Panc1 (cell line): ENCODE measurements around the gene OR9Q1. TPM values are rescaled to one million over a fixed set of nuclear protein-coding genes. Genes with fewer than 3 reads are reported as not detected.

ENCODE experiments used
- ATAC-seq: fragments of 200-7000 bp; cut with Tn5 transposase; 2 replicates; pipeline ENCODE4 v1.9.1; 2020; ENCODE audit warnings: mild to moderate bottlenecking, moderate library complexity
- BruUV-seq: library from RNA; stranded (reverse); fragments of 400-500 nt; replicated peaks from 2 replicates; lab custom pipeline; 2021; lab: Mats Ljungman, UMichigan
- CTCF ChIA-PET: fragments of 300-600 bp; sonication (Branson Sonifier 250); formaldehyde crosslinking; loops from one replicate; lab custom pipeline; 2022; ENCODE audit warnings: antibody characterized with exemption; lab: Charles Lee
- POLR2A ChIA-PET: fragments of 300-600 bp; sonication (Branson Sonifier 250); formaldehyde crosslinking; loops from one replicate; lab custom pipeline; 2022; ENCODE audit warnings: antibody characterized with exemption; lab: Charles Lee
- DNase-seq: peaks from one replicate; pipeline ENCODE4 v3.0.0-alpha.2; 2010; ENCODE audit warnings: low read depth, low spot score
- H3K27ac ChIP-seq: 2 replicates; pipeline ENCODE4 v1.5.1; 2011; ENCODE audit warnings: mild to moderate bottlenecking, low read length, inconsistent platforms
- H3K27me3 ChIP-seq: fragments of 200-500 bp; sonication (Bioruptor generic); 2 replicates; pipeline ENCODE4 v1.6.0; 2014; ENCODE audit warnings: low read length, inconsistent platforms; ENCODE audit not compliant: control insufficient read depth, insufficient read depth
- H3K36me3 ChIP-seq: fragments of 200-500 bp; sonication (Bioruptor generic); 2 replicates; pipeline ENCODE4 v1.5.1; 2014; ENCODE audit warnings: inconsistent platforms, mild to moderate bottlenecking, low read length, moderate library complexity; ENCODE audit not compliant: control insufficient read depth, insufficient read depth
- H3K4me1 ChIP-seq: 2 replicates; pipeline ENCODE4 v1.5.1; 2011; ENCODE audit warnings: inconsistent platforms, mild to moderate bottlenecking, low read length, moderate library complexity; ENCODE audit not compliant: control insufficient read depth, insufficient read depth
- H3K4me3 ChIP-seq, 2 experiments: 2 replicates each; pipeline ENCODE4 v1.5.1; 2011 to 2012; ENCODE audit warnings: low read depth in 2 of 2, low read length in 2 of 2, mild to moderate bottlenecking in 2 of 2, inconsistent platforms in 1 of 2, moderate library complexity in 1 of 2
- H3K9me3 ChIP-seq: fragments of 200-500 bp; sonication (Bioruptor generic); 2 replicates; pipeline ENCODE4 v1.5.1; 2014; ENCODE audit warnings: low read depth, mild to moderate bottlenecking, inconsistent platforms, low read length, moderate library complexity; ENCODE audit not compliant: control insufficient read depth, insufficient read depth
- POLR2AphosphoS5 ChIP-seq: IDR thresholded peaks from 2 replicates; pipeline ENCODE4 v1.6.1; 2012; ENCODE audit warnings: mild to moderate bottlenecking, low read depth, low read length, moderate library complexity
- SIN3A ChIP-seq: IDR thresholded peaks from 2 replicates; pipeline ENCODE4 v1.6.1; 2012; ENCODE audit warnings: low read depth, mild to moderate bottlenecking, low read length, moderate library complexity, borderline replicate concordance; ENCODE audit not compliant: insufficient read depth
- TCF7L2 ChIP-seq: IDR thresholded peaks from 2 replicates; pipeline ENCODE4 v1.6.1; 2011; ENCODE audit warnings: mild to moderate bottlenecking, low read depth, low read length, inconsistent platforms
- in situ Hi-C: cut with HindIII; loops from 2 replicates; pipeline ENCODE4 v1.10.0; 2016; ENCODE audit warnings: low sequenced_read_pairs, low pct_unique_long_range_greater_than_20kb
- intact Hi-C: fragments of 100-400 bp; cut with micrococcal nuclease; formaldehyde crosslinking; loops from one replicate; pipeline ENCODE4 v1.10.0; 2022; ENCODE audit not compliant: unreplicated experiment
- total RNA-seq: library from RNA; stranded (reverse); gene quantifications from one replicate; pipeline ENCODE4 v1.2.1, GENCODE V29; 2021; ENCODE audit not compliant: unreplicated experiment
- TF ChIP-seq, protein P1 (sequence below): fragments of 450-650 bp; IDR thresholded peaks from 2 replicates; pipeline ENCODE4 v1.5.1; 2017; ENCODE audit warnings: mild to moderate bottlenecking
- TF ChIP-seq, protein P2 (sequence below), 2 experiments: IDR thresholded peaks; 2 replicates each; pipeline ENCODE4 v1.6.1; 2011 to 2012; ENCODE audit warnings: low read depth in 2 of 2, control low read depth in 1 of 2, low read length in 1 of 2, mild to moderate bottlenecking in 1 of 2, moderate library complexity in 1 of 2; ENCODE audit not compliant: insufficient read depth in 1 of 2

OR9Q1 gene
- total RNA-seq, 1 experiment from 2014 or later, result not detected

DNA sequence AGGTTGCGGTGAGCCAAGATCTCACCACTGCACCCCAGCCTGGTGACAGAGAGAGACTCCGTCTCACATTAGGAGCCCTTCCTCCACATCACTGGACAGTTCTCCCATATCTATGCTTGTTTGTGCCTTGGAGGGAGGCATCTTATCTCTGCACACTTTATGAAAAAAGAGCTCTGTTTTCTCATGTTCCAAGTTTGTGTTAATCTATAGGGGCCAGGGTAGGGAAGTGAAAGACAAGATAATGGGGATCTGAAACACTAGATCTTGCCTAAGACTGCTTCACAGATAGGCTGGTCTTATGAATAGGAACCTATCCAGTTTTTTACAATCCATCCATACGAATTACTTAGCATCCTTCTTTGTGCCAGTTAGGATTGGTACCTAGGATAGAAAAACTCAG, 24.1 kb downstream of the OR9Q1 start:
- no peaks in the 10 kb centered on the region for H3K4me1 ChIP-seq
- in situ Hi-C loops (no loop called here), intact Hi-C loops (no loop called here)
- H3K27me3 ChIP-seq, result no peaks in the 10 kb centered on the region
- ChIA-PET CTCF (interaction anchor here (0.6 kb wide), 1 partner anchor 287 kb away, joined by 5 read pairs; no protein-coding TSS in a partner anchor), POLR2A (no interaction called here)
- BruUV-seq, result no TSS peak
- H3K9me3 ChIP-seq, result no peaks in the 10 kb centered on the region
- TF ChIP-seq POLR2AphosphoS5, result no peak
- TF ChIP-seq, protein P1, sequence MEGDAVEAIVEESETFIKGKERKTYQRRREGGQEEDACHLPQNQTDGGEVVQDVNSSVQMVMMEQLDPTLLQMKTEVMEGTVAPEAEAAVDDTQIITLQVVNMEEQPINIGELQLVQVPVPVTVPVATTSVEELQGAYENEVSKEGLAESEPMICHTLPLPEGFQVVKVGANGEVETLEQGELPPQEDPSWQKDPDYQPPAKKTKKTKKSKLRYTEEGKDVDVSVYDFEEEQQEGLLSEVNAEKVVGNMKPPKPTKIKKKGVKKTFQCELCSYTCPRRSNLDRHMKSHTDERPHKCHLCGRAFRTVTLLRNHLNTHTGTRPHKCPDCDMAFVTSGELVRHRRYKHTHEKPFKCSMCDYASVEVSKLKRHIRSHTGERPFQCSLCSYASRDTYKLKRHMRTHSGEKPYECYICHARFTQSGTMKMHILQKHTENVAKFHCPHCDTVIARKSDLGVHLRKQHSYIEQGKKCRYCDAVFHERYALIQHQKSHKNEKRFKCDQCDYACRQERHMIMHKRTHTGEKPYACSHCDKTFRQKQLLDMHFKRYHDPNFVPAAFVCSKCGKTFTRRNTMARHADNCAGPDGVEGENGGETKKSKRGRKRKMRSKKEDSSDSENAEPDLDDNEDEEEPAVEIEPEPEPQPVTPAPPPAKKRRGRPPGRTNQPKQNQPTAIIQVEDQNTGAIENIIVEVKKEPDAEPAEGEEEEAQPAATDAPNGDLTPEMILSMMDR, result no peak
- H3K4me3 ChIP-seq, result no peak overlapping the region
- ATAC-seq, result no peak
- H3K27ac ChIP-seq, result no peak overlapping the region
- H3K36me3 ChIP-seq, result no peaks in the 10 kb centered on the region
- no peak for DNase-seq

DNA sequence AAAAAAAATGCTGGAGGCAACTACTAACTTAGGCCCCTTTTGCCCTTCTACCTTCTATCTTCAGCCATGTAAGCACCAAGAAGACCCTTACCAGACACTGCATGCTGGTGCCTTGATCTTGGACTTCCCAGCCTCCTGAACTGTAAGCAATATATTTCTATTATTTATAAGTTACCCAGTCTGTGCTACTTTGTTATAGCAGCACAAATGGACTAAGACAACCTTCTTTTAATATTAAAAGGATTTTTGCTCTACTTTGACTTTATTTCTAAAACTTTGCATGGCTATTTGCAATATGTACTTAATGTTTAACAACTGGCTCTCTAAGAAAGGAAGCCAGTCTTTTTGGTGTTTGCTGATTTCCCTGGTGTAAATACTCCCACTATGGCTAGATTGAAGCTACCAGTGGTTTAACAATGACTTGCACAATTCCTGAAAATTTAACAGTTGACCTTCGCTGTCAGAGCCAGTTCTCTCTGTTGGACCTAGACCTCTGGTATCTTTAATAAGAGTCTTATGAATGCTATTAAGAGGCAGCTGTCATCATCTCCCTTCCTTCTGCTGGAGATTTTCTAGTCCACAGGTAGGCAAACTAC, 32.2 kb downstream of the OR9Q1 start:
- Histone ChIP-seq H3K4me1 (no peaks in the 10 kb centered on the region), H3K9me3 (no peaks in the 10 kb centered on the region), H3K4me3 (no peak overlapping the region), H3K27me3 (no peaks in the 10 kb centered on the region), H3K36me3 (no peaks in the 10 kb centered on the region), H3K27ac (no peak overlapping the region)
- in situ Hi-C loops (no loop called here), intact Hi-C loops (no loop called here)
- ATAC-seq (no peak), DNase-seq (no peak)
- ChIA-PET CTCF (no interaction called here), POLR2A (no interaction called here)
- TF ChIP-seq TCF7L2 (no peak), POLR2AphosphoS5 (no peak), SIN3A (no peak)
- TF ChIP-seq, protein P2, sequence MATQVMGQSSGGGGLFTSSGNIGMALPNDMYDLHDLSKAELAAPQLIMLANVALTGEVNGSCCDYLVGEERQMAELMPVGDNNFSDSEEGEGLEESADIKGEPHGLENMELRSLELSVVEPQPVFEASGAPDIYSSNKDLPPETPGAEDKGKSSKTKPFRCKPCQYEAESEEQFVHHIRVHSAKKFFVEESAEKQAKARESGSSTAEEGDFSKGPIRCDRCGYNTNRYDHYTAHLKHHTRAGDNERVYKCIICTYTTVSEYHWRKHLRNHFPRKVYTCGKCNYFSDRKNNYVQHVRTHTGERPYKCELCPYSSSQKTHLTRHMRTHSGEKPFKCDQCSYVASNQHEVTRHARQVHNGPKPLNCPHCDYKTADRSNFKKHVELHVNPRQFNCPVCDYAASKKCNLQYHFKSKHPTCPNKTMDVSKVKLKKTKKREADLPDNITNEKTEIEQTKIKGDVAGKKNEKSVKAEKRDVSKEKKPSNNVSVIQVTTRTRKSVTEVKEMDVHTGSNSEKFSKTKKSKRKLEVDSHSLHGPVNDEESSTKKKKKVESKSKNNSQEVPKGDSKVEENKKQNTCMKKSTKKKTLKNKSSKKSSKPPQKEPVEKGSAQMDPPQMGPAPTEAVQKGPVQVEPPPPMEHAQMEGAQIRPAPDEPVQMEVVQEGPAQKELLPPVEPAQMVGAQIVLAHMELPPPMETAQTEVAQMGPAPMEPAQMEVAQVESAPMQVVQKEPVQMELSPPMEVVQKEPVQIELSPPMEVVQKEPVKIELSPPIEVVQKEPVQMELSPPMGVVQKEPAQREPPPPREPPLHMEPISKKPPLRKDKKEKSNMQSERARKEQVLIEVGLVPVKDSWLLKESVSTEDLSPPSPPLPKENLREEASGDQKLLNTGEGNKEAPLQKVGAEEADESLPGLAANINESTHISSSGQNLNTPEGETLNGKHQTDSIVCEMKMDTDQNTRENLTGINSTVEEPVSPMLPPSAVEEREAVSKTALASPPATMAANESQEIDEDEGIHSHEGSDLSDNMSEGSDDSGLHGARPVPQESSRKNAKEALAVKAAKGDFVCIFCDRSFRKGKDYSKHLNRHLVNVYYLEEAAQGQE (IDR thresholded peaks at IDR 0.05; ENCODE audit: insufficient read depth in 1 of 2, low read depth in 2 of 2, low read length in 1 of 2), result no peak
- TF ChIP-seq, protein P1, result no peak
- no TSS peak for BruUV-seq
